OCI-LY1 (cell line): ENCODE data around the gene KDM5C.

ENCODE experiments used
- H2AFZ ChIP-seq: fragments of 200-600 bp; sonication (generic), shearing (Covaris generic); 2 replicates; pipeline ENCODE4 v1.6.0; 2014; ENCODE audit warnings: antibody characterized with exemption, mild to moderate bottlenecking, low read length
- H3F3A ChIP-seq: fragments of 200-600 bp; sonication (generic), shearing (Covaris generic); 2 replicates; pipeline ENCODE4 v1.6.0; 2014; ENCODE audit warnings: mild to moderate bottlenecking, antibody characterized with exemption, low read length, moderate library complexity; ENCODE audit not compliant: insufficient read depth
- H3K27ac ChIP-seq: fragments of 200-600 bp; sonication (generic); 2 replicates; pipeline ENCODE4 v1.5.1; 2014; ENCODE audit warnings: low read length, mixed run types, mild to moderate bottlenecking, low read depth; ENCODE audit not compliant: poor library complexity, severe bottlenecking
- H3K27me3 ChIP-seq: fragments of 200-600 bp; sonication (generic); 2 replicates; pipeline ENCODE4 v1.6.0; 2014; ENCODE audit warnings: antibody characterized with exemption, mild to moderate bottlenecking, low read length, moderate library complexity; ENCODE audit not compliant: insufficient read depth
- H3K36me3 ChIP-seq: fragments of 200-600 bp; sonication (generic); 2 replicates; pipeline ENCODE4 v1.6.1; 2014; ENCODE audit warnings: mild to moderate bottlenecking, antibody characterized with exemption, low read length, moderate library complexity, mixed read lengths; ENCODE audit not compliant: insufficient read depth
- H3K4me1 ChIP-seq: fragments of 200-600 bp; sonication (generic); 2 replicates; pipeline ENCODE4 v1.5.1; 2014; ENCODE audit warnings: mild to moderate bottlenecking, low read length, moderate library complexity; ENCODE audit not compliant: insufficient read depth, severe bottlenecking
- H3K4me2 ChIP-seq: fragments of 200-600 bp; sonication (generic), shearing (Covaris generic); 2 replicates; pipeline ENCODE4 v1.6.1; 2014; ENCODE audit warnings: low read length
- H3K4me3 ChIP-seq: fragments of 200-600 bp; sonication (generic); 2 replicates; pipeline ENCODE4 v1.5.1; 2014; ENCODE audit warnings: low read length, low read depth, mild to moderate bottlenecking, mixed read lengths; ENCODE audit not compliant: poor library complexity, severe bottlenecking
- H3K79me2 ChIP-seq: fragments of 200-600 bp; shearing (Covaris generic); 2 replicates; pipeline ENCODE4 v1.6.1; 2016; ENCODE audit warnings: mixed run types, low read length, mixed read lengths; ENCODE audit not compliant: insufficient read depth
- H3K9ac ChIP-seq: fragments of 200-600 bp; sonication (generic), shearing (Covaris generic); 2 replicates; pipeline ENCODE4 v1.6.1; 2014; ENCODE audit warnings: mild to moderate bottlenecking, low read length, mixed read lengths
- H3K9me2 ChIP-seq: fragments of 200-600 bp; sonication (generic), shearing (Covaris generic); 2 replicates; pipeline ENCODE4 v1.6.1; 2014; ENCODE audit warnings: low read depth, mild to moderate bottlenecking, low read length, mixed read lengths
- H3K9me3 ChIP-seq: fragments of 200-600 bp; shearing (Covaris generic); 2 replicates; pipeline ENCODE4 v1.6.1; 2014; ENCODE audit warnings: low read length, mixed read lengths
- H4K20me1 ChIP-seq: fragments of 200-600 bp; sonication (generic), shearing (Covaris generic); 2 replicates; pipeline ENCODE4 v1.6.0; 2016; ENCODE audit warnings: mild to moderate bottlenecking, low read length; ENCODE audit not compliant: insufficient read depth
- CTCF ChIP-seq: fragments of 200-600 bp; sonication (generic), shearing (Covaris generic); IDR thresholded peaks from 2 replicates; pipeline ENCODE4 v1.5.1; 2017; ENCODE audit warnings: mild to moderate bottlenecking, antibody characterized with exemption, low read length, moderate library complexity, mixed read lengths
- EZH2 ChIP-seq: fragments of 200-600 bp; sonication (generic), shearing (Covaris generic); IDR thresholded peaks from 2 replicates; pipeline ENCODE4 v1.8.0; 2017; ENCODE audit warnings: borderline replicate concordance, mixed run types, mild to moderate bottlenecking, antibody characterized with exemption, low read length, moderate library complexity, mixed read lengths

Gene KDM5C

DNA sequence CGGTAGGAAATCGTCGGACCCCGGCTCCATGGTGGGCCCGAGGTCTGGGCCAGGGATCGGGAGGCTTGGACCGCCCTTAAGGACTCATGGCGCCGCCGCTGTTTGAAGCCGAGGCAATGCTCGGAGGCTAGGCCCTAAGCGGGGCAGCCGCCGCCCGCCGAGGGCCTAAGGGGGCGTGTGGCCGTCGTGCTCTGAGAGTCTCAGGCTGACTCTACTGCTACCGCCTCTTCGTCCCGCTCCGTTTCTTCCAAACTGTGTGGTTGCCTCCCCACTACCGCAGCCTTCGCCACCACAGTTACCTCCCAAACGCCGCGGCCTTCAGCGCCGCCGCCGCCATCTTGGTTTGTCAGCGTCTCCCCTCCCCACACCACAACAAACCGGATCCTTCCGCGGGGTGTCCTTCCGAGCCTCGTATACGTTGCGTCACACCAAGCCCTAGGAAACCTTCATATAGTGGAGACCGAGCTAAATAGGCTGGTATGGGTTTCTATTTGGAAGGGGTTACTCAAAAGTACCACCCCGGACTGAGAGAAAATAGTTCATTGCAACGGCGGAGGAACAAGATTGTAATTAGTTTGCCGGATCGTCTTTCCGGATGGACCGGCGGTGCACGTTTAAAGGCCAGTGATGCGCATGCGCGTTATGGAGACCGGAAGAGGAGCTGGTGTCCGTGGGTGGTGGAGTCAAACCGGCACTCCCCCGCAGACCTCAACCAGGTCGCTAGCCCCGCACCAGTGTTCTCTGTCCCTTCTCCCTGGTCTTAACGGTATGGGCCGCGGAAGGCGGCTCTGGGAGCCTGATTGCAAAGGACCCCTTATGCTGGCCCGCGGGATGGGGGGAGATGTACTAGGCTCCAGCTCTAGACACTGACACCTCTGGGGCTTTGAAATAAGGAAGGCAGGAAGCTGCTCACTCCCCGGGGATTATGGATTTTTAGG is at the start of gene KDM5C:
TSS of gene KDM5C (minus strand) at position 348 of the 938 bp plus-strand sequence. CDS start at position 30, 318 bp downstream.
- peak within 1 kb of the TSS; percentile 67 for H3K4me3 ChIP-seq
- H3K27ac ChIP-seq: peak within 1 kb of the TSS; percentile 80
- H3K9me3 ChIP-seq: no peaks in the 10 kb centered on the region
- H3K9me2 ChIP-seq: no peaks in the 10 kb centered on the region
- H4K20me1 ChIP-seq: no peaks in the 10 kb centered on the region
- peak within 1 kb of the TSS; percentile 78 for H3K9ac ChIP-seq
- H3K36me3 ChIP-seq: peaks cover 15% of the 10 kb centered on the region
- TF ChIP-seq EZH2: no peak
- TF ChIP-seq CTCF: no peak
- peaks cover 31% of the 10 kb centered on the region for H3K4me1 ChIP-seq
- no peaks in the 10 kb centered on the region for H3K27me3 ChIP-seq
- H3K79me2 ChIP-seq: peaks cover 38% of the 10 kb centered on the region
- 0 out of 2 replicates have a peak within 1 kb of the TSS, but pooled peaks have one; percentile 52 for H2AFZ ChIP-seq
- no peaks in the 10 kb centered on the region for H3F3A ChIP-seq
- peak within 1 kb of the TSS; percentile 90 for H3K4me2 ChIP-seq

GRCh38 chrX:53272808-53273337 is 47.9 kb upstream of the KDM5C start:
- no peaks in the 10 kb centered on the region for H3K9me3 ChIP-seq
- no peak overlapping the region for H3K9ac ChIP-seq
- H3K27me3 ChIP-seq: no peaks in the 10 kb centered on the region

DNA sequence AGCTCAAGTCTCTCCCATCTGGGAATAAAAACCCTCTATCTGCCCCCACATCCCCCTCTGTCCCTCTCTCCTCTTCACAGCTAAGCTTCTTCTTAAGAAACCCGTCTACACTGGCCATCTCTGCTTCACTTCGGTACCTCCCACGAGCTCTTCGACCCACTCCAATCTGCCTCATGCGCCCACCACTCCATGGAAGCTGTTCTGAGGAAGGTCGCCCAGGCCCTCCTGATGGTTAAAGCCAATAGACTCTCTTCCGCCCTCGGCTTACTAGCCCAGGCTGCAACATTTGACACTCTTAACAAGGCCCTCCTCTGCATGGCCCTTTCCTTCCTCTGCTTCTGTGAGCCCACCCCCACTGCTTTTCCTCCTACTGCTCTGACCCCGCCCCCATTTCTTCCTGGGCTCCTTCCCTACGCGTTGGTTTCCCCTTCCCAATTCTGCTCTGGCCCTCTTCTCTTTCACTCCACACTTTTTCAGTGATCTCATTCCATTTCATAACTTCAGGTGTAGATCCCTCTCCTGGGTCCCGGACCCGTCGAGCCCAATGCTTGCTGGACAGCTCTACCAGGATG is 44.6 kb upstream of the KDM5C start:
- Histone ChIP-seq H2AFZ (no peak overlapping the region), H3K4me1 (no peaks in the 10 kb centered on the region), H3K4me2 (no peak overlapping the region), H3K9ac (no peak overlapping the region), H4K20me1 (no peaks in the 10 kb centered on the region), H3K27me3 (no peaks in the 10 kb centered on the region), H3K9me3 (no peaks in the 10 kb centered on the region), H3K4me3 (no peak overlapping the region), H3K27ac (no peak overlapping the region), H3K36me3 (no peaks in the 10 kb centered on the region), H3F3A (no peaks in the 10 kb centered on the region), H3K79me2 (no peaks in the 10 kb centered on the region), H3K9me2 (no peaks in the 10 kb centered on the region)
- TF ChIP-seq CTCF: no peak
- no peak for TF ChIP-seq EZH2

More at GRCh38 chrX:53272808-53273337, 47.9 kb upstream of the KDM5C start:
- Histone ChIP-seq H3K36me3 (no peaks in the 10 kb centered on the region), H3K4me3 (no peak overlapping the region), H3K4me2 (no peak overlapping the region), H2AFZ (no peak overlapping the region), H3F3A (no peaks in the 10 kb centered on the region), H4K20me1 (no peaks in the 10 kb centered on the region), H3K27ac (no peak overlapping the region), H3K79me2 (no peaks in the 10 kb centered on the region), H3K4me1 (no peaks in the 10 kb centered on the region), H3K9me2 (no peaks in the 10 kb centered on the region)
- TF ChIP-seq CTCF: no peak
- no peak for TF ChIP-seq EZH2
